GM18868 (cell line): ENCODE results near the gene ITGAX.

ENCODE experiments used
- ATAC-seq: cut with Tn5 transposase; IDR thresholded peaks from one replicate; pipeline ENCODE4 v1.9.1; 2021; ENCODE audit warnings: mild to moderate bottlenecking, moderate library complexity; ENCODE audit not compliant: unreplicated experiment

ITGAX gene

GRCh38 chr16:31371619-31372484 is 16.9 kb downstream of the ITGAX start:
- no peak for ATAC-seq

GRCh38 chr16:31373235-31373634 is 18.3 kb downstream of the ITGAX start:
- no peak for ATAC-seq

DNA sequence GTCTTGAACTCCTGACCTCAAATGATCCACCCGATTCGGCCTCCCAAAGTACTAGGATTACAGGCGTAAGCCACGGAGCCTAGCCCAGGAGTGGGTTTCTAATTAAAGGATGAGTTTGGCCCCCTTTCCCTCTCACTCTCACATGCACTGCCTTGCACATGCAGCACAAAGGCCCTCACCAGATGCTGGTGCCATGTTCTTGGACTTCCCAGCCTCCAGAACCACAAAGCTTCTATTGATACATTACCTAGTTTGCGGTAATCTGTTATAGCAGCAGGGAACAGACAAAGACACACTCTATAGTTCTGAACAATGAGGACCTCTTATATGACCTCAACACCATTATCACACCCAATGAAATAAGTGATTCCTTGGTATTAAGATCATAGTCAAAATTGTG is 20.3 kb downstream of the ITGAX start:
- no peak for ATAC-seq

GRCh38 chr16:31376705-31377104 is 21.7 kb downstream of the ITGAX start:
- ATAC-seq: no peak

DNA sequence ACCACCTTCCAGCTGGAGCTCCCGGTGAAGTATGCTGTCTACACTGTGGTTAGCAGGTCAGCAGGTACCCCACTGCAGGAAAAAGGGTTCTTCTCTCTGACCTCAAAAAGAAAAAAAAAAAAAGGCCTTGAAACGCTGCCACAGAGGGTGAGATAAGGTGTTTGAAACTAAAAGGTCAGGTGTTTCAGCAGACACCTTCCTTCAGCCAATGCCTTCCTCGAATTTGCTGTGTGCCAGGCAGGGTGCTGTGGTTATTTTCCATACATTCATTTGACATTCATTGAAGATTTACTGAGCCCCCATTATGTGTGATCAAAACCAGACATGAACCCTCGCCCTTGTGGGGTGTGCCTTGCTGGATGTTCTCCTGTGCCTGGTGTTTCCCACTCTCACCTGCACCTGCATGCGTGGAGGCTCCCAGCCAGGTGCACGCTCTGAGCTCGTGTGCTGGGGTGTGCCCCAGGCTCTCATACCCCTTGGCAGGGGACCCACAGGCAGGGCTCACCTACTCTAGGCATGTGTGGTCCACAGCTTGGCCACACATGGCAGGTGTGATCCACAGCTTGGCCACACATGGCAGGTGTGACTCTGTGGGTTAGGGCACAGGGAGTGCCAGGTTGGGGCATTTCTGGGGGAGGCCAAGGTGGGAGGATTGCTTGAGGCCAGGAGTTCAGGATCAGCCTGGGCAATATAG is 22.4 kb downstream of the ITGAX start:
- no peak for ATAC-seq

DNA sequence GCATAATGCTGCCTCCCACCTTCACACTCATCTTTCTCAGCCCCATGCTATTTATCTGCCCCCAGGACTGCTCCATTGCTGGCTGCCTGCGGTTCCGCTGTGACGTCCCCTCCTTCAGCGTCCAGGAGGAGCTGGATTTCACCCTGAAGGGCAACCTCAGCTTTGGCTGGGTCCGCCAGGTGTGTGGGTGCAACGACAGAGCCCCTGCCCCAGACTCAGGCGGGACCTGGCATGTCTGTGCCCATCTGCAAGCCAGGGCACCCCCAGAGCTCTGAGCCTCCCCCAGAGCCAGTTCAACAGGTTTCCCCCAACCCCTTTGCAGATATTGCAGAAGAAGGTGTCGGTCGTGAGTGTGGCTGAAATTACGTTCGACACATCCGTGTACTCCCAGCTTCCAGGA is 25.2 kb downstream of the ITGAX start:
- no peak for ATAC-seq

- peak; percentile 79 for ATAC-seq
These were observed 27.6 kb downstream of the ITGAX start for GRCh38 chr16:31382485-31383161.

GRCh38 chr16:31385680-31386079 is 30.7 kb downstream of the ITGAX start:
- ATAC-seq: no peak

DNA sequence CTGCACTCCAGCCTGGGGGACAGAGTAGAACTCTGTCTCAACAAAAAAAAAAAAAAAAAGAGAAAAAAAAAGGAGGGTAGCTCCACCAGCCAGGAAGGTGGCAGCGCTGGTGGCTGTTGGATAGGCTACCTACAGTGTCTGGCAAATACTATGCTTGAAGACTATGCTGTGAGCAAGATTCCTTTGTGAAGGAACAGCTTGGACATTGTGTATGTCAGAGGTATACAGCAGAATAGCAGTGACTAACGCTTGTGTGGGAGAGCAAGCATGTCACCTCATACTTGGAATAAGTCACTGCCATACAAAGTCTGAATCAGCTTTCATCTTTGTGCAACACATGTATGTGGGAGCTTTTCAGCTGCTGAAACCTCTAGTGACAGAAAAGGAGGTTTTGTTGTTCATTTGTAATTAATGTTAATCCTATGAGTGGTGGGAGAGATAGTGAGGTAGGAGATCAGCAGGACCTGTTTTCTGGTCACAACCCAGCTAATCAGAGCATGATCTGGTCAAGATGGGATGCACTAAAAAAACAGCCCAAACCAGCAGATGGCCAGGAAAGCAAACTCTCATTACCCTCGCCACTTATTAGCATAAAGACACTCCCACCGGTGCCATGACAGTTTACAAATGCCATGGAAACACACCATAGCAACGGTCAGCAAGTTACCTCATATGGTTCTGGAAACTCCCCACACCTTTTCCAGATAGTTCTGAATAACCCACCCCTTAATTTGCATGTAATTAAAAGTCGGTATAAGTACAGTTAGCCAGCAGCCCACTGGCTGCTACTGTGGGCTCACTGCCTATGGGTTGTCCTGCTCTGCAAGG is 31.4 kb downstream of the ITGAX start:
- ATAC-seq: peak; percentile 76

DNA sequence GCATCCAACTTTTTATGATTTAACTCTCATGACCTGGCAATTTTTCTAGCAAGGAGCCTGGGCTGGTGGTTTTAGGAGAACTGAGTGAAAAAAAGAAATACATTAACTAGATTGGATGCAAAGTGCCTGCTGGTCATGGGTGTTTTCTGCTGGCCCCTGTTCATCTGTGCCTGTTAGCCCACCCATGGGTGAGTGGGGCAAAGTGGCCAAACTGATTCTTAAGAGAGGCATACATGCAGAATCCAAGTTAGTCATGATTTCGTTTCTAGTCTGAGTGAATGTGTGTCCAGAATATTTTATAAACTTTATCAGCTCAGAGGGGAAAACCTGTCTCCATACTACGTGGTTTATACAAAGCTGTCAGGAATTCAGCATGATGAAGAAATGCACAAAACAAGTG is 33.6 kb downstream of the ITGAX start:
- ATAC-seq: no peak

- ATAC-seq: no peak
These were observed 35.6 kb downstream of the ITGAX start for GRCh38 chr16:31390504-31391041.

DNA sequence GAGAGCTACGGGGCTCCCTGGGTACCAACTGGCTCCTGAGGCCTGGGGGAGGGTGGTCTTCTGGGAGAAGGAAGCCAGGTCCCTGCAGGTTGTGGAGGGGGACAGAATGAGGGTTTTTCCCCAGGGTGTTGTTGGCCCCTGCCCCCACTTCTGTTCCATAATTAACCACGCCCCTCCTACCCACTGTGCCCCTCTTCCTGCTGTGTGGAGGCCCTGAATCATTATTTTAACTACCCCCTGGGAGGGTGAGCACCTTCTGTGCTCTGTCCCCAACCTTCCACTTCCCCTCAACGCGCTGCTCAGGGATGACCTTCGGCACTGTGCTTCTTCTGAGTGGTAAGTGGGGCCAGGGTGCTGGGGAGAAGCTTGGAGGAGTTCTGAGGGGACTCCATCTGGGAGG is 38.1 kb downstream of the ITGAX start, which contains the start of gene ITGAD:
Gene ITGAD (plus strand): TSS at position 280 of the 400 bp plus-strand sequence. CDS start 26 bp downstream, at position 306.
- no peak for ATAC-seq

GRCh38 chr16:31395647-31396046 is 40.7 kb downstream of the ITGAX start:
- no peak for ATAC-seq

GRCh38 chr16:31397096-31397660 is 42.2 kb downstream of the ITGAX start:
- no peak for ATAC-seq

DNA sequence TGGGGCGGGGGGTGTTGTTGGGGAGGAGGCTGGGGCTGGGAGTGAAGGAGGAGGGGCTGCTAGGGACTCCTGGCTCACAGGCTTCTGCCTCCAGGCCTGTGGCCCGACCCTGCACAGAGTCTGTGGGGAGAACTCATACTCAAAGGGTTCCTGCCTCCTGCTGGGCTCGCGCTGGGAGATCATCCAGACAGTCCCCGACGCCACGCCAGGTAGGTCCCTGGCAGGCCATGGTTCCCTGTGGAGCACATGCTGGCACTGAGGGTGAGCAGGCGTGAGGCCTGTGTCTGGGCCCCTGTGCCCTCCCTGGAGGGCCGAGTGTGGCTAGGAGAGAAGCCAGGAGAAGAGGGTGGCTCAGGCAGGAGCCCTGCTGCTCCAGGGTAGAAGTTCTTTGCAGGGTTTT is 42.7 kb downstream of the ITGAX start:
- ATAC-seq: no peak

DNA sequence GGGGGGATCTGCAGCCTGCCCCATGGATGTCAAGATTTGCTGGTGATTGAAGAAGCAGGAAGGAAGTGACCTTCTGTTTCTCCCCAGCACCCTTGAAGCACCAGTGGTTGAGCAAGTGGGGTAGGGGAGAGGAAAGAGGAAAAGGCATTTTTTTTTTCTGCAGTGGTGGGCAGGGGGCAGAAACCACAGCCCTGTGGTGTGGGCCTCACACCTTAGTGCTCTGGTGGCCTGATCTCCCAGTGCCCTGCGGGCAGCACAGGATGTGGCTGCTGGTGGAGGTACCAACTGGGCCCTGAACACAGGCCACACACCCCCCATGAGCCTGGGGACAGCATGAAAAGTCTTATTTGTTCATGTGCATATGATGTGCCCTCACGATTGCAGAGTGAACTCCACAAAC is 45.2 kb downstream of the ITGAX start:
- ATAC-seq: no peak

DNA sequence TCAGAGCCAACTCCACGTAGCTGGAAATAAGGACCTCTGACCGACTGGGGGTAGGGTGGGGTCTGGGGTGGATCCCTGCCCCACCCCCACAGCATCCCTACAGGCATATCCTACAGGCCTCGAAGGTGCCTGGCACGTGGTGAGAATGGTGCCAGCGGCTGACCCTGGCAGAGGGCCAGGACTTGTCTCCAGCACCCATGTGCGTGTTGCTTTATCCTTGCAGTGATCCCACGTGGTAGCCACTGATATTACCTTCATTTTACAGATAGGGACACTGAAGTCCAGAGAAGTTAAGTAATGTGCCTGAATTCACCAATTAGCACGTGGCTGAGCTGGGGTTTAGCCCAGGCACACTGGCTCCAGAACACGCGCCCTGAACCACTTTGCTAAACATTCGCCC is 46.5 kb downstream of the ITGAX start:
- no peak for ATAC-seq

GRCh38 chr16:31402687-31403086 is 47.7 kb downstream of the ITGAX start:
- no peak for ATAC-seq

GRCh38 chr16:31403590-31404352 is 48.8 kb downstream of the ITGAX start:
- no peak for ATAC-seq
